ENCODE measurements around the gene PFKM.

- no peak for TF ChIP-seq EZH2 (IDR thresholded peaks at IDR 0.05; ENCODE audit: borderline replicate concordance, low read length)
- no peak for TF ChIP-seq CTCF (IDR thresholded peaks at IDR 0.05; ENCODE audit: low read length)
These were observed 3.2 kb upstream of the PFKM start for GRCh38 chr12:48115957-48116356.
